ENCODE measurements around the gene EHHADH. TPM values are rescaled to one million over a fixed set of nuclear protein-coding genes. Genes with fewer than 3 reads are reported as not detected.

Gene EHHADH
- total RNA-seq, 1 donor from 2014 or later, result 1.1 TPM

GRCh38 chr3:185199671-185200070 is 54.2 kb downstream of the EHHADH start:
- no peak overlapping the region for H3K27ac Mint-ChIP-seq
- TF ChIP-seq, protein P1, sequence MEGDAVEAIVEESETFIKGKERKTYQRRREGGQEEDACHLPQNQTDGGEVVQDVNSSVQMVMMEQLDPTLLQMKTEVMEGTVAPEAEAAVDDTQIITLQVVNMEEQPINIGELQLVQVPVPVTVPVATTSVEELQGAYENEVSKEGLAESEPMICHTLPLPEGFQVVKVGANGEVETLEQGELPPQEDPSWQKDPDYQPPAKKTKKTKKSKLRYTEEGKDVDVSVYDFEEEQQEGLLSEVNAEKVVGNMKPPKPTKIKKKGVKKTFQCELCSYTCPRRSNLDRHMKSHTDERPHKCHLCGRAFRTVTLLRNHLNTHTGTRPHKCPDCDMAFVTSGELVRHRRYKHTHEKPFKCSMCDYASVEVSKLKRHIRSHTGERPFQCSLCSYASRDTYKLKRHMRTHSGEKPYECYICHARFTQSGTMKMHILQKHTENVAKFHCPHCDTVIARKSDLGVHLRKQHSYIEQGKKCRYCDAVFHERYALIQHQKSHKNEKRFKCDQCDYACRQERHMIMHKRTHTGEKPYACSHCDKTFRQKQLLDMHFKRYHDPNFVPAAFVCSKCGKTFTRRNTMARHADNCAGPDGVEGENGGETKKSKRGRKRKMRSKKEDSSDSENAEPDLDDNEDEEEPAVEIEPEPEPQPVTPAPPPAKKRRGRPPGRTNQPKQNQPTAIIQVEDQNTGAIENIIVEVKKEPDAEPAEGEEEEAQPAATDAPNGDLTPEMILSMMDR (IDR thresholded peaks at IDR 0.05), result no peak
- ATAC-seq (ENCODE audit: low read depth) (no peak), DNase-seq (no peak)
- intact Hi-C loops (cut with micrococcal nuclease), result no loop called here
- H3K4me1 Mint-ChIP-seq, result no peaks in the 10 kb centered on the region
- H3K9me3 Mint-ChIP-seq, result peaks cover 9% of the 10 kb centered on the region
- no peak overlapping the region for H3K4me3 Mint-ChIP-seq
- H3K27me3 Mint-ChIP-seq, result no peaks in the 10 kb centered on the region
- POLR2A ChIA-PET, result no interaction called here
- CTCF ChIA-PET, result no interaction called here
- H3K36me3 Mint-ChIP-seq (ENCODE audit: low read depth), result no peaks in the 10 kb centered on the region

DNA sequence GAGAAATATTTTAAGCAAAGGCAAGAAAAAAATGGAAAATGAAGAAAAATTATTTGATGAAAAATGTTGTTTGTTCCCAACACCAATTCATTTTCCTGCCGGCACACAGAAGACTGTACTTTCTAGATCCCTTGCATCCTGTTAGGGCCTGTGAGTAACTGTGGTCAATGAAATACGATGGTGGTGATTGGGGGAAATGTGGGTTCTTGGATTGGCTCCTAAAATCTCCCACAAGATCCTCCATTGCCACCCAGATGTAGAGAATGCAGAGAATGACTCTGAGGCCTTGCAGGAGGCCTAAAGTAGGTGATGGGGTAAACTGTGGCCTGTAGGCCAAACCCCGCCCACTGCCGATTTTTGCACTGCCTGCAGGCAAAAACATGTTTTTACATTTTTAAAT is 54.6 kb downstream of the EHHADH start:
- Mint-ChIP-seq H3K36me3 (ENCODE audit: low read depth) (no peaks in the 10 kb centered on the region), H3K9me3 (peaks cover 9% of the 10 kb centered on the region), H3K27me3 (no peaks in the 10 kb centered on the region), H3K4me1 (no peaks in the 10 kb centered on the region), H3K27ac (no peak overlapping the region), H3K4me3 (no peak overlapping the region)
- TF ChIP-seq, protein P1 (IDR thresholded peaks at IDR 0.05), result no peak
- no peak for ATAC-seq (ENCODE audit: low read depth)
- intact Hi-C loops (cut with micrococcal nuclease), result no loop called here
- ChIA-PET CTCF (no interaction called here), POLR2A (no interaction called here)
- DNase-seq, result no peak

GRCh38 chr3:185197068-185197467 is 56.8 kb downstream of the EHHADH start:
- peaks cover 9% of the 10 kb centered on the region for H3K9me3 Mint-ChIP-seq
- H3K36me3 Mint-ChIP-seq (ENCODE audit: low read depth), result no peaks in the 10 kb centered on the region
- no peaks in the 10 kb centered on the region for H3K27me3 Mint-ChIP-seq
- DNase-seq, result no peak
- H3K27ac Mint-ChIP-seq, result no peak overlapping the region
- no peak for ATAC-seq (ENCODE audit: low read depth)
- H3K4me3 Mint-ChIP-seq, result no peak overlapping the region
- TF ChIP-seq, protein P1 (IDR thresholded peaks at IDR 0.05), result no peak
- intact Hi-C loops (cut with micrococcal nuclease), result no loop called here
- ChIA-PET POLR2A (no interaction called here), CTCF (no interaction called here)
- H3K4me1 Mint-ChIP-seq, result no peaks in the 10 kb centered on the region

DNA sequence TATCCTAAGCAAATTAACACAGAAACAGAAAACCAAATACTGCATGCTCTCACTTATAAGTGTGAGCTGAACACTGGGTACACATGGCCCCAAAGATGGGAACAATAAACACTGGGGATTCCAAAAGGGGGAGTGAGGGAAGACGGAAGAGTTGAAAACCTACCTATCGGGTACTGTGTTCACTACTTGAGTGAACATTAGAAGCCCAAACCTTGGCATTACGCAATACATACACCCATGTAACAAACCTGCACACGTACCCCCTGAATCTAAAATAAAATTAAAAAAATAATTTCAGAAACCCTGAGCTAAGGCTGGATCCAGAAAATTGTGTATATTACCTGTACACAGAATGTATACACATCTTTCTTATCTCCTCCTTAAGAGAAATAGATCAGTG is 58.2 kb downstream of the EHHADH start:
- no peaks in the 10 kb centered on the region for H3K4me1 Mint-ChIP-seq
- intact Hi-C loops (cut with micrococcal nuclease), result no loop called here
- peaks cover 9% of the 10 kb centered on the region for H3K9me3 Mint-ChIP-seq
- no peak overlapping the region for H3K27ac Mint-ChIP-seq
- TF ChIP-seq, protein P1 (IDR thresholded peaks at IDR 0.05), result no peak
- H3K27me3 Mint-ChIP-seq, result no peaks in the 10 kb centered on the region
- POLR2A ChIA-PET, result no interaction called here
- H3K4me3 Mint-ChIP-seq, result no peak overlapping the region
- no peaks in the 10 kb centered on the region for H3K36me3 Mint-ChIP-seq (ENCODE audit: low read depth)
- CTCF ChIA-PET, result no interaction called here
- ATAC-seq (ENCODE audit: low read depth), result no peak
- DNase-seq, result no peak

DNA sequence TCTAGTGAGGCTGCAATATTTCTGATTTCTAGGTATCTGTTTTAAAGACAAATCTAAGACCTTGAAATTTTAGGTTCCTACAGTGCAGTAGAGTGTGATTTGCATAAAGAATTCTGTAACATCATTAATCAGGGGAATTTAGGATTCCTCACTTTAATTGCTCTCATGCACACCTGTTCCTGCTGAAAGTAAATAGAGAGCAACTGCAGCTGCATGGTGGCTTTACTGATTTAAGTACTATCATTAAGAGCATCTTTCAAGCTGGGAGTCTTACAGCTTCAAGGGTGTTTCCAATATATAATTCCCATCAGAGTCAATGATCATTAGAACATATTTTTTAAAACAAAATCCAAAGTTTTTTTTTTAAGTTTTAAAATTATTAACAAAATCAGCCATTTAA is 65.0 kb downstream of the EHHADH start:
- Mint-ChIP-seq H3K27me3 (no peaks in the 10 kb centered on the region), H3K27ac (no peak overlapping the region), H3K36me3 (ENCODE audit: low read depth) (no peaks in the 10 kb centered on the region), H3K4me1 (no peaks in the 10 kb centered on the region), H3K9me3 (no peaks in the 10 kb centered on the region), H3K4me3 (no peak overlapping the region)
- TF ChIP-seq, protein P1 (IDR thresholded peaks at IDR 0.05), result no peak
- no peak for ATAC-seq (ENCODE audit: low read depth)
- no peak for DNase-seq
- ChIA-PET POLR2A (no interaction called here), CTCF (no interaction called here)
- intact Hi-C loops (cut with micrococcal nuclease), result no loop called here
